T-helper 2 cell treated with Interferon-gamma antibody and Interleukin-4, amounts not matched to agents 5 μg/mL and 100 μg/mL, for 36 hours (primary cell): ENCODE measurements around the gene CFAP90.
A peak's percentile ranks its signal among the peaks of the same experiment; 100 is the strongest.

Experiments used
- DNase-seq: peaks from one replicate; pipeline ENCODE4 v3.0.0; 2021; ENCODE audit warnings: low spot score
- H3K27ac Mint-ChIP-seq: one replicate; pipeline ENCODE4 v1.8.0; 2021; ENCODE audit warnings: mild to moderate bottlenecking, mixed read lengths
- H3K27me3 Mint-ChIP-seq: one replicate; pipeline ENCODE4 v1.8.0; 2021; ENCODE audit warnings: low read depth, mixed read lengths
- H3K36me3 Mint-ChIP-seq: one replicate; pipeline ENCODE4 v1.8.0; 2021; ENCODE audit warnings: low read depth, mixed read lengths
- H3K4me1 Mint-ChIP-seq: one replicate; pipeline ENCODE4 v1.8.0; 2021; ENCODE audit warnings: low read depth, mixed read lengths
- H3K4me3 Mint-ChIP-seq: one replicate; pipeline ENCODE4 v1.8.0; 2022; ENCODE audit warnings: mild to moderate bottlenecking, moderate library complexity, mixed read lengths
- H3K9me3 Mint-ChIP-seq: one replicate; pipeline ENCODE4 v1.8.0; 2021; ENCODE audit warnings: mixed read lengths

CFAP90 gene

GRCh38 chr5:7850395-7851239 lies at the start of gene CFAP90:
Gene CFAP90 (minus strand): TSS chr5:7851133. CDS start chr5:7851021, 112 bp downstream.
- H3K4me1 Mint-ChIP-seq, result peaks cover 18% of the 10 kb centered on the region
- peaks cover 5% of the 10 kb centered on the region for H3K9me3 Mint-ChIP-seq
- H3K27ac Mint-ChIP-seq, result no peak within 1 kb of the TSS
- H3K27me3 Mint-ChIP-seq, result peaks cover 55% of the 10 kb centered on the region
- no peaks in the 10 kb centered on the region for H3K36me3 Mint-ChIP-seq
- H3K4me3 Mint-ChIP-seq, result peak within 1 kb of the TSS; percentile 78
- no peak for DNase-seq

- H3K9me3 Mint-ChIP-seq, result no peaks in the 10 kb centered on the region
- peaks cover 14% of the 10 kb centered on the region for H3K4me1 Mint-ChIP-seq
- no peak overlapping the region for H3K27ac Mint-ChIP-seq
- H3K36me3 Mint-ChIP-seq, result peaks cover 79% of the 10 kb centered on the region
- no peaks in the 10 kb centered on the region for H3K27me3 Mint-ChIP-seq
- DNase-seq, result peak; percentile 18
- no peak overlapping the region for H3K4me3 Mint-ChIP-seq
These were observed 46.2 kb upstream of the CFAP90 start for GRCh38 chr5:7897014-7897600.

GRCh38 chr5:7894860-7895259 lies 43.9 kb upstream of the CFAP90 start:
- H3K27me3 Mint-ChIP-seq, result no peaks in the 10 kb centered on the region
- H3K4me3 Mint-ChIP-seq, result no peak overlapping the region
- peak overlapping the region; percentile 24 for H3K27ac Mint-ChIP-seq
- DNase-seq, result no peak
- peaks cover 14% of the 10 kb centered on the region for H3K4me1 Mint-ChIP-seq
- H3K9me3 Mint-ChIP-seq, result no peaks in the 10 kb centered on the region
- peaks cover 75% of the 10 kb centered on the region for H3K36me3 Mint-ChIP-seq

GRCh38 chr5:7894439-7894838 lies 43.5 kb upstream of the CFAP90 start:
- H3K27ac Mint-ChIP-seq, result peak overlapping the region; percentile 24
- peaks cover 14% of the 10 kb centered on the region for H3K4me1 Mint-ChIP-seq
- H3K9me3 Mint-ChIP-seq, result no peaks in the 10 kb centered on the region
- H3K27me3 Mint-ChIP-seq, result no peaks in the 10 kb centered on the region
- H3K36me3 Mint-ChIP-seq, result peaks cover 75% of the 10 kb centered on the region
- DNase-seq, result no peak
- no peak overlapping the region for H3K4me3 Mint-ChIP-seq

- H3K27me3 Mint-ChIP-seq, result no peaks in the 10 kb centered on the region
- peaks cover 4% of the 10 kb centered on the region for H3K4me1 Mint-ChIP-seq
- peak overlapping the region; percentile 10 for H3K27ac Mint-ChIP-seq
- H3K9me3 Mint-ChIP-seq, result no peaks in the 10 kb centered on the region
- no peak for DNase-seq
- no peak overlapping the region for H3K4me3 Mint-ChIP-seq
- H3K36me3 Mint-ChIP-seq, result peaks cover 59% of the 10 kb centered on the region
These were observed 38.0 kb upstream of the CFAP90 start for GRCh38 chr5:7888901-7889300.

- H3K36me3 Mint-ChIP-seq, result peaks cover 54% of the 10 kb centered on the region
- H3K9me3 Mint-ChIP-seq, result no peaks in the 10 kb centered on the region
- DNase-seq, result no peak
- H3K4me3 Mint-ChIP-seq, result no peak overlapping the region
- H3K27me3 Mint-ChIP-seq, result no peaks in the 10 kb centered on the region
- H3K4me1 Mint-ChIP-seq, result peaks cover 3% of the 10 kb centered on the region
- no peak overlapping the region for H3K27ac Mint-ChIP-seq
These were observed 36.0 kb upstream of the CFAP90 start for GRCh38 chr5:7886849-7887475.

GRCh38 chr5:7884491-7885267 lies 33.7 kb upstream of the CFAP90 start:
- peaks cover 5% of the 10 kb centered on the region for H3K4me1 Mint-ChIP-seq
- no peak overlapping the region for H3K27ac Mint-ChIP-seq
- no peak overlapping the region for H3K4me3 Mint-ChIP-seq
- peaks cover 65% of the 10 kb centered on the region for H3K36me3 Mint-ChIP-seq
- no peaks in the 10 kb centered on the region for H3K9me3 Mint-ChIP-seq
- no peak for DNase-seq
- no peaks in the 10 kb centered on the region for H3K27me3 Mint-ChIP-seq

- no peak for DNase-seq
These were observed 32.0 kb upstream of the CFAP90 start for GRCh38 chr5:7882926-7883325.

GRCh38 chr5:7881816-7882215 lies 30.9 kb upstream of the CFAP90 start:
- peaks cover 18% of the 10 kb centered on the region for H3K4me1 Mint-ChIP-seq

More at GRCh38 chr5:7882926-7883325, 32.0 kb upstream of the CFAP90 start:
- H3K4me1 Mint-ChIP-seq, result peaks cover 13% of the 10 kb centered on the region
- no peak overlapping the region for H3K27ac Mint-ChIP-seq
- no peaks in the 10 kb centered on the region for H3K27me3 Mint-ChIP-seq
- H3K36me3 Mint-ChIP-seq, result peaks cover 68% of the 10 kb centered on the region
- no peaks in the 10 kb centered on the region for H3K9me3 Mint-ChIP-seq
- no peak overlapping the region for H3K4me3 Mint-ChIP-seq

GRCh38 chr5:7881091-7881490 lies 30.2 kb upstream of the CFAP90 start:
- H3K4me1 Mint-ChIP-seq, result peaks cover 25% of the 10 kb centered on the region

More at GRCh38 chr5:7881816-7882215, 30.9 kb upstream of the CFAP90 start:
- Mint-ChIP-seq H3K9me3 (no peaks in the 10 kb centered on the region), H3K36me3 (peaks cover 65% of the 10 kb centered on the region), H3K27ac (no peak overlapping the region), H3K27me3 (no peaks in the 10 kb centered on the region), H3K4me3 (no peak overlapping the region)
- no peak for DNase-seq

GRCh38 chr5:7878381-7878873 lies 27.5 kb upstream of the CFAP90 start:
- no peak overlapping the region for H3K4me3 Mint-ChIP-seq
- DNase-seq, result peak; percentile 30
- H3K27ac Mint-ChIP-seq, result no peak overlapping the region
- no peaks in the 10 kb centered on the region for H3K9me3 Mint-ChIP-seq
- H3K36me3 Mint-ChIP-seq, result peaks cover 74% of the 10 kb centered on the region
- no peaks in the 10 kb centered on the region for H3K27me3 Mint-ChIP-seq
- H3K4me1 Mint-ChIP-seq, result peaks cover 35% of the 10 kb centered on the region

More at GRCh38 chr5:7881091-7881490, 30.2 kb upstream of the CFAP90 start:
- H3K36me3 Mint-ChIP-seq, result peaks cover 65% of the 10 kb centered on the region
- H3K27ac Mint-ChIP-seq, result no peak overlapping the region
- H3K4me3 Mint-ChIP-seq, result no peak overlapping the region
- H3K27me3 Mint-ChIP-seq, result no peaks in the 10 kb centered on the region
- DNase-seq, result no peak
- H3K9me3 Mint-ChIP-seq, result no peaks in the 10 kb centered on the region

GRCh38 chr5:7877851-7878250 lies 26.9 kb upstream of the CFAP90 start:
- H3K36me3 Mint-ChIP-seq, result peaks cover 71% of the 10 kb centered on the region
- no peak overlapping the region for H3K27ac Mint-ChIP-seq
- H3K4me1 Mint-ChIP-seq, result peaks cover 39% of the 10 kb centered on the region
- H3K27me3 Mint-ChIP-seq, result no peaks in the 10 kb centered on the region
- DNase-seq, result no peak
- H3K9me3 Mint-ChIP-seq, result no peaks in the 10 kb centered on the region
- no peak overlapping the region for H3K4me3 Mint-ChIP-seq

GRCh38 chr5:7876867-7877266 lies 25.9 kb upstream of the CFAP90 start:
- H3K27me3 Mint-ChIP-seq, result no peaks in the 10 kb centered on the region
- H3K36me3 Mint-ChIP-seq, result peaks cover 74% of the 10 kb centered on the region
- H3K27ac Mint-ChIP-seq, result no peak overlapping the region
- H3K9me3 Mint-ChIP-seq, result no peaks in the 10 kb centered on the region
- H3K4me3 Mint-ChIP-seq, result no peak overlapping the region
- peak; percentile 36 for DNase-seq
- peaks cover 48% of the 10 kb centered on the region for H3K4me1 Mint-ChIP-seq
